ENCODE measurements around the gene MAN1C1.

The MAN1C1 gene

DNA sequence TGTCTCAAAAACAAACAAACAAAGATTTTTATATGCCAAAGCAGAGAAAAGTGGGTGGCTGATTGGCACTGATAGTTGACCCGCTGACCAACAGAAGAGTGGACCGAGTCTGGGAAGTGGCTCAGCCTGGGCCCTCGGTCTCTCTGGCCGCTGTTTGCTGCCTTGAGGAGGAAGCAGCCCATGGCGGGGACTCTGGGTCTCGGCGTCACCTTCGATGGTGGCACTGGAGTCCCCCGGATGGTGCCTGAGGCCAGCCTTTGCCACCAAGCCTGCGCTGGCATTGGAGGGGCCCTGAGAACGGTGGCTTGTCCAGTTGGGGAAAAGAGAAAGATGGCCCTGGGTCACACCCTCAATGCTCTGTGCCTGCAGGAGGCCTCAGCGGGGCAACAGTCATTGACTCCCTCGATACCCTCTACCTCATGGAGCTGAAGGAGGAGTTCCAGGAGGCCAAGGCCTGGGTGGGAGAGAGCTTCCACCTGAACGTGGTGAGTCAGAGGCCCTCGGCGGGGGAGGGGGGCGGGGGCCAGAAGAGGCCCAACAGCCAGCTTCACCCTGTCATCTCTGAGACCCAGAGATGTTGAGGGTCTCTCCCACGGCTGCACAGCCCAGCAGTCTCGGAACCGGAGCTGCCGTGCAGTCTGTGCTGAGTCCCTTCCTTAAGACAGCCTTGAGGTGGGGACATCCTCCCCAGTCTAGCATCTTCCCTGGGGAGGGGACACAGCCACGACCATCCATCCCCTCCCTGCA, 129.9 kb downstream of the MAN1C1 start:
- intact Hi-C loops (cut with DNase I): no loop called here
- DNase-seq: peak in 2 of 10 donors; percentile 36 to 60

DNA sequence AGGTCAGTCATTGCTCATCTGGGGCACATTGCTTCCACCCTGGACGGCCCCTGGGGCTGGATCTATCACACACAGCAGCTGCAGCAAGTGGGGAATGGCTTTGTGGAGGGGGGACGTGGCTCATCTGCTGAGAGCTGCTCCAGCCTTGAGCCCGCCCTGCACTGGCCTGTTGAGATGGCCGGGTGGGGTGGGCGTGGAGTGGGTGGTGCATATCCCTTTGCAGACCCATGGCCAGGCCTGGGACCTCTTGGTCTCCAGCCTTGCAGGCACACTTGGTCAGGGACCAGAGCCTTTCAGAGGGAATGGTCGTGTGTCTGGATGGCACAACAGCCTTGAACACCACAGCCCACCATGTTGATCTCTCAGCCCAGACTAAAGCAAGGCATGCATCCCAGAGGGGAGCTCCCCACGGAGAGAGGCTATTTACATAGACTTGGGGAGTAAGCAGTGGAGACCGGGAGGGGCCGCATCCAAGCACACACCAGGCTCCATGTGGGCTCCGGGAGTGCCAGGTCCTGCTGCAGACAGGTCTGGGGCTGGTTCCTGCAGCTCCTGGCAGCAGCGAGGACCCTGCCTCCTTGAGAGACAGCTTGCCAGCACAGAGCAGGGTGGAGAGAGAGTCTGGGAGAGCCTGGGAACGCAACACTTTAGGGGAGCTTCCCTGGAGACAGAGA, 130.6 kb downstream of the MAN1C1 start:
- intact Hi-C loops (cut with DNase I): no loop called here
- DNase-seq: peak in 1 of 10 donors; percentile 52

DNA sequence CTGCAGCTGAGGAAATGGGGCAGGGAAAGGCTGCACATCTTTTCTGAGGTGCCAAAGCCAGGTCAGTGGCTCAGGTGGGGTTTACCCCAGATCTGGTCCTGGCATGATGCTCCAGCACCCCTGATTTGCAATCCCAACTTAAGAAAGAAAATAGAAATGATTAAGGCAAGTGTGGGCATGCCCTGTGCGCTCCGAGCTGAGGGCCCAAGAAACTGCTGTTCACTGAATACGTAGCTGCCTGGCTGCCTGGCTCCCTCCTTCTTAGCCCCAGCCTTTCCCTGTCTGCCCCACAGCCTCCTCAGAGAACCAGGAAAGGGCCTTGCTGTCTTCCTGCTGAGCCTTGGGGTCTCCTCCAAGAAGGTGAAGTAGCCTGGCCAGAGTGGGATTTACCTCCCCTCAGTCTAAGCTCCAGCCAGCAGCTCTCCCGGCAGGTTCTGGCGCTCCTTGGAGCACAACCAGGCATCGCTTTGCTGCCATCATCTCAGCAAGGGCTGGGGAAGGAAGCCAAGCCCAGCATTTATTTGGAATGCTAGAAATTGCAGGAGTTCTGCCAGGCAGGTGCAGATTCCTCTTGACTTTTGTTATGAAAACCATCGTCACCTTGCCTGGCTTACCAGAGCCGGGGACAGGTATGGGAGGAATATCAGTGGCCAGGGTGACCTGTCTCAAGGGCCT, 132.1 kb downstream of the MAN1C1 start:
- intact Hi-C loops (cut with DNase I): no loop called here
- peak in 1 of 10 donors; percentile 65 for DNase-seq

GRCh38 chr1:25750923-25751605, 134.5 kb downstream of the MAN1C1 start:
- intact Hi-C loops (cut with DNase I): no loop called here
- DNase-seq: no peak

DNA sequence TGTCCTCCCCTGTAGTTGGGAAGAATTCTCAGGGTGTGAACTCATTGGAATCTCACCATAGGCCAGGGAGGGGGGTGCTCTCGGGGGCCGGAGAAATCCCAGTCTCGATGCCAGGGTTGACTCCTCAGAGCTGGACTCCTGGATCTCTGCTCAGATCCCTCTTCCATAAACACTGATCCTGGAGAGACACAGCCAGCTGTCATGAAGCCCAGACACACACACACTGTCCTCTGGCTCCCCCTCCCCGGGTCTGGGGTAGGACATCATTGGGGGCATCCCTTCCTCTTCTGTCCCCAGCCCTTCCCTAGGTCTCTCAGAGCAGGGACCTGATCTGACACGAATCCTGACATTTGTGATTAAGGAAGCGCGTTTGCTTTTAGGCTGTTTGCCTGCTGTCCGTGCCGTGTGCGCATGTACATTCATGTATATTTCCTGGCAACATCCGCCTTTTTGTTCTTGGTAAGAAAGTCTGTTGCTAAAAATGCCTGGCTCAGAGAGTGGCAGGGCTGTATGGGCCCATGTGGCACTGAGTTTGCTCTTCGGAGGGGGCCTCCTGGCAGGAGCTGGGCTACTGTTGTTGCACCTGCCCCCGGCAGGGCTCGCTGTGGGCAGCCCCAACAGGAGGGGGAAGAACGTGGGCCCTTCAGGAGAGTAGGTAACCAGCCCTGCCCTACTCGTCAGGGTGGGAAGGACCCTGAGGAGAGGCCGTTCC, 138.0 kb downstream of the MAN1C1 start:
- intact Hi-C loops (cut with DNase I): no loop called here
- peak in 3 of 10 donors; percentile 55 to 85 (median 81) for DNase-seq

- no peak for DNase-seq
- intact Hi-C loops (cut with DNase I): no loop called here
Observed at GRCh38 chr1:25755475-25756125, 139.0 kb downstream of the MAN1C1 start.

DNA sequence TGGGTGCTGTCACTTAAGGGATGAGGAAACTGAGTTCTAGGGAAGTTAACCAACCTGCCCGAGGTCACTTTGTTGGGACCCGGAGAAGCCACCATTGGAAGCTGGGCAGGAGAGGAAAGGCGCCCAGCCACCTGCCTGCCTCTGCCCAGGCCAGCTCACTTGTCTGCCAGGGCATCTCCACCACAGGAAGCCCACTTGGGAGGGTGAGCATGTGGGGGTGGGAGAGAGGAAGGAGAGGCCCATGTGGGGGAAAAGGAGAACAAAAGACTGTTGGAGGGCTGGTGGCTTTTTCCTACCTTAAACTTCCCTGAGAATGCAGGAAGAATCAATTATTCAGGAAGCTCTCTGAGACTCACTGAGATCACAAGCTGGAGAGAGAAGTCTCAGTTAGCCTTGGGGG, 139.6 kb downstream of the MAN1C1 start:
- DNase-seq: no peak
- intact Hi-C loops (cut with DNase I): no loop called here

DNA sequence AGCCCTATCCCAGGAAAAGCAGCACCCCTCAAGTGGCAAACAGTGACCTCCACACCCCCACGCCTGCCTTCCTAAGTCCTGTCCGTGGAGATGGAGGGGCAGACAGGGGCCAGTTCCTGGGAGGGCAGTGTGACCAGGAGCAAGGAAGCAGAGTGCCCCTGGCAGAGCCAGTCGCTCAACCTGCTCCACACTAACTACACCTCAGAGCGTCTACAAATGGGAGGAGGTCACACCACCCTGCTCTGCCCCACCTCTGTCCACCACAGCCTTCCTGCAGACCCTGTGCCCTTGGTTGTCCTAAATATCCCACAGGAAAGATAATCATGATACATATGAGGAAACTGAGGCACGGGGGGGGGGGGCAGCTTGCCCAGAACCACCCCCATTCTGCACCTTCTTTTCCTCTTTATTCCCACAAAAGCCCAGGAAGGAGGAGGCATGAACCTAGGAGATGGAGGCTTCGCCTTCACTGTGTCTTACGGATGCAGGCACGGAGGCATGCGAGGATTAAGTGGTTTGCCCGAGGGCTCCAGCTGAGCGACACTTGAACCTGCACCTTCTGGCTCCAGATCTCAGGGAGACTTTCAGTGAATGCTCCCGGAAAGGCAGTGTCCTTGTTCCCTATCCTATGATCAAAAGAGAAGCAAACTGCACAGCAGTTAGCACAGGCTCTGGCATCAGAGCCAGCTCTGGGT, 140.7 kb downstream of the MAN1C1 start:
- intact Hi-C loops (cut with DNase I): no loop called here
- no peak for DNase-seq

DNA sequence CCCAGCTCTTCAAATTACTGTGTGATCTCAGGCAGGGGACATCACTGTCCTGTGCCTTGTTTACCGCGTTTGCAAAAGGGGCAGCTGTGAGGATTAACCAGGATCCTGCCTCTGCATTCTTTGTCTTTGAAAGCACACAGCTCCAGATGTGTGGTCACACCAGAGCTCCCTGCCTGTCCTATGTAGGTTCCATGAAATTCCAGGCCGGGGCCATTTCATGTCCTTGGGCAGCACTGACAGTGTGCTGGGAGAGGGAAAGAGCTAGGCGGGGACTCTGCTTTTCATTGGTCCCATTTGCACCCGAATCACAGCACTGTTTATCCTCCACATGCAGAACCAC, 141.2 kb downstream of the MAN1C1 start:
- intact Hi-C loops (cut with DNase I): no loop called here
- no peak for DNase-seq

- no peak for DNase-seq
- intact Hi-C loops (cut with DNase I): no loop called here
Observed at GRCh38 chr1:25758466-25759070, 142.0 kb downstream of the MAN1C1 start.

GRCh38 chr1:25760122-25760719, 143.6 kb downstream of the MAN1C1 start:
- intact Hi-C loops (cut with DNase I): no loop called here
- DNase-seq: peak in 1 of 10 donors; percentile 39

- no peak for DNase-seq
- intact Hi-C loops (cut with DNase I): no loop called here
Observed at GRCh38 chr1:25760871-25761270, 144.3 kb downstream of the MAN1C1 start.

DNA sequence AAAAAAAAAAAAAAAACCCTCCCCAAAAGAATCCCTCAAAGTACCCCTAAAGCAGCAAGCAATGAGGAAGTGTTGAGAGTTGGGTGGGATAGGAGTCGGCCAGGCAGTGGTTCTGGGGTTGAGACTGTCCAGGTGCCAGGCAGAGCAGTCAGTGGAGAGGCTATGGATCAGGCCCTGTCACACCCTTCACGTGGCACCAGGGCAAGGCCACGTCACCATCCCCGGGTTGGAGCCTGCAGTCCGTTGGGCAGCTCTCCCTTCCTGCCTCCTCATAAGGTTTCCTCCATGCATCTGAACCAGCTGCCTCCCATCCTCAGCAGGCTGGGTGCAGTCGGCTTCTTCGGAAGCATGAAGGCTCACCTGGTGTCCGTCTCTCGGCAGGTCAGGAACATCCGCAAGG, 146.9 kb downstream of the MAN1C1 start:
- DNase-seq: no peak
- intact Hi-C loops (cut with DNase I): no loop called here

- no peak for DNase-seq
- intact Hi-C loops (cut with DNase I): no loop called here
Observed at GRCh38 chr1:25765136-25765922, 148.7 kb downstream of the MAN1C1 start.

- intact Hi-C loops (cut with DNase I): no loop called here
- no peak for DNase-seq
Observed at GRCh38 chr1:25765923-25766589, 149.5 kb downstream of the MAN1C1 start.

- intact Hi-C loops (cut with DNase I): no loop called here
- DNase-seq: peak in 1 of 10 donors; percentile 87
Observed at GRCh38 chr1:25766721-25767436, 150.3 kb downstream of the MAN1C1 start.

DNA sequence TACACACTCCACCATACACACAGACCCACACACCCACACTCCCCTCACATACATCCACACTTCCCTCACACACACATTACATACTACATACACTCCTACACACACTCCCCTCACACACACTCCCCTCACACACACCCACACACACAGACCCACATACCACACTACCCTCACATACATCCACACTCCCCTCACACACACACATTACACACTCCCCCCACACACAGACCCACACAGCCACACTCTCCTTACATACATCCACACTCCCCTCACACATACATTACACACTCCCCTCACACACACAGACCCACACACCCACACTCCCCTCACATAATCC, 150.8 kb downstream of the MAN1C1 start:
- intact Hi-C loops (cut with DNase I): no loop called here
- DNase-seq: no peak

All from posterior cingulate gyrus (tissue), 11 donors.